H1 (cell line): ENCODE results near the gene PARD3. TPM values are rescaled to one million over a fixed set of nuclear protein-coding genes. Genes with fewer than 3 reads are reported as not detected.

Source experiments
- CTCF ChIA-PET: fragments of 300-600 bp; sonication (Branson Sonifier 250); formaldehyde crosslinking; loops from one replicate; lab custom pipeline; 2021; ENCODE audit not compliant: partially characterized antibody; lab: Charles Lee
- POLR2A ChIA-PET: fragments of 300-600 bp; sonication (Branson Sonifier 250); formaldehyde crosslinking; loops from one replicate; lab custom pipeline; 2021; ENCODE audit warnings: inconsistent platforms; ENCODE audit not compliant: partially characterized antibody; lab: Charles Lee
- DNase-seq, 2 experiments: peaks; one replicate each; pipeline versions ENCODE4 v3.0.0 to v3.0.0-alpha.2; 2010 to 2022; ENCODE audit warnings: low spot score in 2 of 2, low read depth in 1 of 2, mixed read lengths in 1 of 2
- FAIRE-seq: peaks from 2 replicates; lab custom pipeline; 2011; peaks lifted over from hg19 to GRCh38; lab: Jason Lieb, UNC
- H2AFZ ChIP-seq: 2 replicates; pipeline ENCODE4 v1.8.1; 2012; ENCODE audit warnings: low read length, inconsistent platforms
- H2AK5ac ChIP-seq: 2 replicates; pipeline ENCODE4 v1.6.1; 2013; ENCODE audit warnings: low read depth, low read length
- H2BK120ac ChIP-seq: replicated peaks from 2 replicates; pipeline ENCODE3; 2013; ENCODE audit warnings: low read depth, low read length, inconsistent platforms
- H2BK12ac ChIP-seq: 2 replicates; pipeline ENCODE4 v1.6.1; 2013; ENCODE audit warnings: low read depth, low read length
- H2BK15ac ChIP-seq: 2 replicates; pipeline ENCODE4 v1.6.1; 2013; ENCODE audit warnings: low read length
- H2BK20ac ChIP-seq: 2 replicates; pipeline ENCODE4 v1.6.1; 2013; ENCODE audit warnings: low read length
- H2BK5ac ChIP-seq: 2 replicates; pipeline ENCODE4 v1.6.1; 2013; ENCODE audit warnings: low read depth, low read length
- H3K14ac ChIP-seq: 2 replicates; pipeline ENCODE4 v1.6.1; 2013; ENCODE audit warnings: inconsistent platforms; ENCODE audit not compliant: insufficient read length
- H3K18ac ChIP-seq: 2 replicates; pipeline ENCODE4 v1.6.1; 2013; ENCODE audit warnings: low read length; ENCODE audit errors: extremely low read depth
- H3K23ac ChIP-seq: 2 replicates; pipeline ENCODE4 v1.6.1; 2013; ENCODE audit warnings: inconsistent platforms; ENCODE audit not compliant: insufficient read length
- H3K23me2 ChIP-seq: 2 replicates; pipeline ENCODE4 v1.6.1; 2013; ENCODE audit warnings: low read depth, low read length
- H3K27ac ChIP-seq: 2 replicates; pipeline ENCODE4 v1.6.1; 2011; ENCODE audit warnings: low read depth, low read length, inconsistent platforms
- H3K27me3 ChIP-seq, 4 experiments: replicated peaks in 1 of 4; 1 replicate in 1 of 4; 2 replicates in 3 of 4; pipeline versions ENCODE4 v1.6.1 to v1.8.1; 2011 to 2013; ENCODE audit warnings: low read length in 3 of 4, mild to moderate bottlenecking in 3 of 4, inconsistent platforms in 2 of 4, mixed read lengths in 2 of 4, moderate library complexity in 1 of 4; ENCODE audit not compliant: control insufficient read depth in 3 of 4, insufficient read depth in 3 of 4; ENCODE audit errors: extremely low read depth in 1 of 4
- H3K36me3 ChIP-seq, 4 experiments: 2 replicates each; pipeline versions ENCODE4 v1.6.1 to v1.8.1; 2011 to 2013; ENCODE audit warnings: mild to moderate bottlenecking in 4 of 4, low read length in 3 of 4, moderate library complexity in 2 of 4, control low read depth in 1 of 4, inconsistent platforms in 1 of 4; ENCODE audit not compliant: insufficient read depth in 4 of 4, control insufficient read depth in 2 of 4
- H3K4ac ChIP-seq: replicated peaks from 2 replicates; pipeline ENCODE3; 2013; ENCODE audit warnings: low read length, low read depth, mixed read lengths, inconsistent platforms; ENCODE audit not compliant: insufficient read length
- H3K4me1 ChIP-seq, 4 experiments: replicated peaks in 1 of 4; 1 replicate in 1 of 4; 2 replicates in 3 of 4; pipeline versions ENCODE4 v1.6.1 to v1.8.1; 2011 to 2013; ENCODE audit warnings: low read length in 3 of 4, inconsistent platforms in 2 of 4, mixed read lengths in 1 of 4; ENCODE audit not compliant: insufficient read depth in 4 of 4, control insufficient read depth in 3 of 4
- H3K4me2 ChIP-seq, 2 experiments: 2 replicates each; pipeline versions ENCODE4 v1.6.1 to v1.8.1; 2011 to 2013; ENCODE audit warnings: low read depth in 2 of 2, low read length in 2 of 2, control low read depth in 1 of 2, inconsistent platforms in 1 of 2, mild to moderate bottlenecking in 1 of 2; ENCODE audit not compliant: insufficient read depth in 1 of 2
- H3K4me3 ChIP-seq, 4 experiments: fragments of 200-600, 300-600 bp in 1 of 4; sonication (generic), shearing (Covaris generic), sonication (Bioruptor Twin) in 1 of 4; 2 replicates each; pipeline versions ENCODE4 v1.5.1 to v1.8.1; 2011 to 2016; ENCODE audit warnings: low read length in 4 of 4, low read depth in 3 of 4, control low read depth in 2 of 4, inconsistent platforms in 2 of 4, mild to moderate bottlenecking in 2 of 4, mixed read lengths in 1 of 4, moderate library complexity in 1 of 4; ENCODE audit not compliant: insufficient read depth in 2 of 4; ENCODE audit errors: extremely low read depth in 1 of 4
- H3K56ac ChIP-seq: replicated peaks from 2 replicates; pipeline ENCODE3; 2013; ENCODE audit warnings: low read depth, mild to moderate bottlenecking, mixed read lengths, low read length, inconsistent platforms; ENCODE audit not compliant: insufficient read length
- H3K79me1 ChIP-seq: 2 replicates; pipeline ENCODE4 v1.6.1; 2013; ENCODE audit warnings: low read depth, low read length, control low read depth
- H3K79me2 ChIP-seq, 2 experiments: 2 replicates each; pipeline versions ENCODE4 v1.6.1 to v1.8.1; 2012 to 2013; ENCODE audit warnings: low read length in 2 of 2, mild to moderate bottlenecking in 2 of 2, inconsistent platforms in 1 of 2; ENCODE audit not compliant: insufficient read depth in 2 of 2, control insufficient read depth in 1 of 2
- H3K9ac ChIP-seq, 4 experiments: replicated peaks in 1 of 4; 1 replicate in 1 of 4; 2 replicates in 3 of 4; pipeline versions ENCODE4 v1.6.1 to v1.8.1; 2011 to 2013; ENCODE audit warnings: low read depth in 3 of 4, low read length in 3 of 4, control low read depth in 2 of 4, mild to moderate bottlenecking in 2 of 4, moderate library complexity in 2 of 4, inconsistent platforms in 1 of 4; ENCODE audit errors: extremely low read depth in 1 of 4
- H3K9me3 ChIP-seq, 2 experiments: 2 replicates each; pipeline versions ENCODE4 v1.6.1 to v1.8.1; 2012 to 2013; ENCODE audit warnings: mild to moderate bottlenecking in 2 of 2, moderate library complexity in 2 of 2, control low read depth in 1 of 2, inconsistent platforms in 1 of 2, low read depth in 1 of 2, low read length in 1 of 2, mixed read lengths in 1 of 2; ENCODE audit not compliant: insufficient read depth in 2 of 2
- H4K20me1 ChIP-seq, 2 experiments: replicated peaks in 1 of 2; 2 replicates each; pipeline versions ENCODE3 to v1.8.1; 2011 to 2013; ENCODE audit warnings: inconsistent platforms in 2 of 2, low read length in 2 of 2, mild to moderate bottlenecking in 1 of 2; ENCODE audit not compliant: insufficient read depth in 2 of 2, control insufficient read depth in 1 of 2
- H4K5ac ChIP-seq: 2 replicates; pipeline ENCODE4 v1.6.1; 2013; ENCODE audit warnings: low read length, low read depth, mixed read lengths, inconsistent platforms; ENCODE audit not compliant: insufficient read length
- H4K8ac ChIP-seq: 2 replicates; pipeline ENCODE4 v1.8.0; 2013; ENCODE audit warnings: mild to moderate bottlenecking, moderate library complexity, low read length, inconsistent platforms; ENCODE audit not compliant: insufficient read depth; ENCODE audit errors: extremely low read depth
- H4K91ac ChIP-seq: replicated peaks from 2 replicates; pipeline ENCODE3; 2013; ENCODE audit warnings: low read length, mixed read lengths, inconsistent platforms; ENCODE audit not compliant: insufficient read length
- ATF2 ChIP-seq: IDR thresholded peaks from 2 replicates; pipeline ENCODE4 v1.6.1; 2012; ENCODE audit warnings: low read length, inconsistent platforms
- BACH1 ChIP-seq: IDR thresholded peaks from 2 replicates; pipeline ENCODE4 v1.6.1; 2012; ENCODE audit warnings: low read length, improper control_type of control experiment
- CTBP2 ChIP-seq: IDR thresholded peaks from 2 replicates; pipeline ENCODE4 v1.7.0; 2011; ENCODE audit warnings: borderline replicate concordance, mild to moderate bottlenecking, moderate library complexity, mixed read lengths, low read length; ENCODE audit not compliant: insufficient read depth, insufficient read length
- HDAC2 ChIP-seq, 2 experiments: fragments of 300-600 bp in 1 of 2; sonication (generic) in 1 of 2; IDR thresholded peaks; 2 replicates each; pipeline ENCODE4 v1.6.1; 2011 to 2012; ENCODE audit warnings: low read depth in 2 of 2, low read length in 2 of 2, mild to moderate bottlenecking in 2 of 2, moderate library complexity in 2 of 2, borderline replicate concordance in 1 of 2, inconsistent platforms in 1 of 2
- JUND ChIP-seq: IDR thresholded peaks from 2 replicates; pipeline ENCODE4 v1.6.1; 2011; ENCODE audit warnings: mild to moderate bottlenecking, improper control_type of control experiment, low read length
- KDM4A ChIP-seq: IDR thresholded peaks from one replicate; pipeline ENCODE4 v1.7.1; 2012; ENCODE audit warnings: low read depth, mild to moderate bottlenecking, moderate library complexity, low read length, inconsistent platforms; ENCODE audit not compliant: severe bottlenecking
- KDM5A ChIP-seq: fragments of 200-600 bp; IDR thresholded peaks from 2 replicates; pipeline ENCODE4 v1.7.1; 2012; ENCODE audit warnings: mild to moderate bottlenecking, low read length, inconsistent platforms, mixed read lengths
- POLR2AphosphoS5 ChIP-seq: IDR thresholded peaks from 2 replicates; pipeline ENCODE4 v1.6.1; 2011; ENCODE audit warnings: low read depth, low read length
- SRF ChIP-seq: IDR thresholded peaks from 2 replicates; pipeline ENCODE4 v1.6.1; 2011; ENCODE audit warnings: mild to moderate bottlenecking, low read depth, low read length, moderate library complexity
- TAF1 ChIP-seq: IDR thresholded peaks from 2 replicates; pipeline ENCODE4 v1.6.1; 2011; ENCODE audit warnings: mild to moderate bottlenecking, low read depth, low read length
- TEAD4 ChIP-seq: IDR thresholded peaks from 2 replicates; pipeline ENCODE4 v1.6.1; 2012; ENCODE audit warnings: low read depth, low read length, inconsistent platforms, mixed read lengths
- WGBS, 2 experiments: shearing (Covaris generic) in 1 of 2; methylation state at CpG; one replicate each; pipeline versions ENCODE4 v1.1.6 to v1.1.7; 2013 to 2015; ENCODE audit warnings: low lambda C conversion rate in 2 of 2, mixed read lengths in 2 of 2, inconsistent platforms in 1 of 2, low coverage in 1 of 2, missing lambda C conversion rate in 1 of 2; ENCODE audit not compliant: insufficient replicate concordance in 2 of 2, insufficient coverage in 1 of 2, insufficient read length in 1 of 2; ENCODE audit errors: extremely low coverage in 1 of 2, missing lambda C conversion rate in 1 of 2; 5-methylcytosine and 5-hydroxymethylcytosine counted together
- polyA plus RNA-seq, 7 experiments: library from polyadenylated mRNA; depleted of rRNA in 3 of 7; stranded (reverse) in 5 of 7; unstranded in 2 of 7; fragments of >200 nt in 5 of 7; fragments of 200-250 nt in 2 of 7; gene quantifications; 1 replicate in 5 of 7; 2 replicates in 1 of 7; 4 replicates in 1 of 7; pipeline versions ENCODE4 v1.2.1 to v1.2.3, GENCODE V29; 2011 to 2013; ENCODE audit warnings: missing spikeins in 2 of 7, mixed read lengths in 2 of 7
- total RNA-seq: library from RNA; stranded (reverse); fragmentation: NEBNext Ultra II Directional; extraction: Animal tissue kit (Norgen Biotek cat#: 25700); gene quantifications from 2 replicates; pipeline ENCODE4 v1.2.1, GENCODE V29; 2021

Gene PARD3
- total and polyA plus RNA-seq, 2 of the 8 experiments (the other 6 are each of a cell fraction or from before 2014, with no cell fraction given), result 19.7 to 49.1 TPM

DNA sequence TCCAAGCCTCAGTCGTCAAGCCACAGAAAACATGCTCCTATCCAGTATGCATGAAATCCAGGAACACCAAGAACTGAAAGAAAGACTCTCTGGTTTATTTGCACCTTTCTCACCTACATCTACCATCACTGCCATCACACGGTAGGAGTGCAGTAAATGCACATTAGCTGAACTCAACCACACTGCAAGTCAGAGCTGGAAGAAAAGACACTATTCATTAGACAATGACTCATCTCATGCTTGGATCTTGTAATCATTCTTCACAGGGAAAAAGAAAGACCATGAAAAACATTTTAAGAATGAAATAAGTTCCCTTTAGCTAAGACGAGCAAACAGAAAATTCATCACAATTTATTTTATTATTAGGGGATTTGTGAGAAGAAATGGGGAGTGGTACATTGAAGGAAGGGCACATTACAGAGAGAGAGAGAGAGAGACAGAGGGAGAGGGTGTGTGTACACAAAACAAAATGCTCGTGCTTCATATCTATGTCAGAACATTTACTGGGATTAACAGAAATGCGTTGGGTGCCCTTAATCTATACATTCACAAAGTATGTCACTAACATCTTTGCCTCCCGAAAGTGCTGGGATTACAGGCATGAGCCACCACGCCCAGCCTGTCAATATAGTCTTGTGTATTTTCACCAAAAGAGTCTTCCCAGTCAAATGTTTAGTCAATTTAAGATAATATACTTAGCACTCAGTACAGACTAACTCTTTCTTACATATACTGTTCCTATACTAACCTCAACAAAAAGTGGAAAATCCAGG lies 324.9 kb downstream of the PARD3 start:
- CTCF ChIA-PET, result no interaction called here
- FAIRE-seq, result no peak
- no peak overlapping the region for H3K9ac ChIP-seq
- H2BK5ac ChIP-seq, result no peak overlapping the region
- no peak overlapping the region for H3K4me2 ChIP-seq
- WGBS, 2 experiments, result 91% methylated on average over 7 of the region's 7 CpGs; no CpG with 5 or more reads in 1 of the 2 experiments
- H4K20me1 ChIP-seq, result peaks cover 2 to 3% of the 10 kb centered on the region in 2 experiments
- H3K14ac ChIP-seq, result no peak overlapping the region
- H4K91ac ChIP-seq, result no peak overlapping the region
- H3K36me3 ChIP-seq, result no peaks in the 10 kb centered on the region
- H3K4me1 ChIP-seq, result peaks cover 2 to 6% (median 3%) of the 10 kb centered on the region in 4 experiments; a peak in 6 of 7 replicates
- no peak overlapping the region for H4K8ac ChIP-seq
- no peaks in the 10 kb centered on the region for H3K23me2 ChIP-seq
- POLR2A ChIA-PET, result interaction anchor here (0.7 kb wide), 1 partner anchor 154 kb away, joined by 3 read pairs; no protein-coding TSS in a partner anchor
- no peak overlapping the region for H4K5ac ChIP-seq
- H3K79me2 ChIP-seq, result 0 out of 4 replicates have a peak, but pooled peaks cover 0 to 2% of the 10 kb centered on the region in 2 experiments
- no peak overlapping the region for H2BK120ac ChIP-seq
- no peaks in the 10 kb centered on the region for H3K9me3 ChIP-seq
- no peak overlapping the region for H2BK15ac ChIP-seq
- no peak overlapping the region for H2BK20ac ChIP-seq
- H3K4me3 ChIP-seq, result no peak overlapping the region
- H3K27ac ChIP-seq, result no peak overlapping the region
- H2AFZ ChIP-seq, result no peak overlapping the region
- H3K27me3 ChIP-seq, result no peaks in the 10 kb centered on the region
- H3K4ac ChIP-seq, result no peak overlapping the region
- H2BK12ac ChIP-seq, result no peak overlapping the region
- H2AK5ac ChIP-seq, result no peak overlapping the region
- no peak for DNase-seq
- no peak overlapping the region for H3K56ac ChIP-seq
- H3K79me1 ChIP-seq, result no peaks in the 10 kb centered on the region
- H3K23ac ChIP-seq, result no peak overlapping the region
- H3K18ac ChIP-seq, result no peak overlapping the region
- TF ChIP-seq HDAC2 (IDR thresholded peaks at IDR 0.05; ENCODE audit: borderline replicate concordance in 1 of 2, low read depth in 2 of 2, low read length in 2 of 2) (no peak), JUND (no peak), SRF (no peak), KDM5A (no peak), POLR2AphosphoS5 (no peak), BACH1 (no peak), TAF1 (no peak), CTBP2 (no peak), KDM4A (no peak), TEAD4 (no peak), ATF2 (no peak)
